HepG2 (cell line): ENCODE data around the gene GTF2A2. TPM values are rescaled to one million over a fixed set of nuclear protein-coding genes. Genes with fewer than 3 reads are reported as not detected.
A peak's percentile ranks its signal among the peaks of the same experiment; 100 is the strongest.

ENCODE experiments used
- ARHGAP35 ChIP-seq: sonication (generic); formaldehyde crosslinking; IDR thresholded peaks from 2 replicates; pipeline ENCODE4 v1.9.0; 2022; ENCODE audit warnings: mild to moderate bottlenecking, inconsistent platforms, moderate library complexity, missing genetic modification reagents, borderline replicate concordance
- ATF2 ChIP-seq: sonication (generic); formaldehyde crosslinking; IDR thresholded peaks from 2 replicates; pipeline ENCODE4 v1.4.0; 2020; ENCODE audit warnings: missing genetic modification reagents
- BCLAF1 ChIP-seq: fragments of 450-650 bp; IDR thresholded peaks from 2 replicates; pipeline ENCODE4 v1.6.1; 2017; ENCODE audit warnings: mild to moderate bottlenecking
- CCDC6 ChIP-seq: sonication (generic); formaldehyde crosslinking; IDR thresholded peaks from 2 replicates; pipeline ENCODE4 v1.8.1; 2022; ENCODE audit warnings: mild to moderate bottlenecking, missing genetic modification reagents, moderate library complexity
- DMTF1 ChIP-seq: sonication (generic); formaldehyde crosslinking; IDR thresholded peaks from 2 replicates; pipeline ENCODE4 v1.4.0; 2020; ENCODE audit warnings: mild to moderate bottlenecking, missing genetic modification reagents
- HDAC2 ChIP-seq: sonication (generic); formaldehyde crosslinking; IDR thresholded peaks from 2 replicates; pipeline ENCODE4 v1.4.0; 2020; ENCODE audit warnings: missing genetic modification reagents
- HNF4A ChIP-seq: sonication (generic); formaldehyde crosslinking; IDR thresholded peaks from 2 replicates; pipeline ENCODE4 v1.4.0; 2020; ENCODE audit warnings: missing genetic modification reagents
- IKZF1 ChIP-seq: fragments of 450-650 bp; IDR thresholded peaks from 2 replicates; pipeline ENCODE4 v1.7.1; 2016
- KMT2A ChIP-seq: sonication (generic); formaldehyde crosslinking; IDR thresholded peaks from 2 replicates; pipeline ENCODE4 v1.4.0; 2020; ENCODE audit warnings: missing genetic modification reagents
- MEIS2 ChIP-seq: sonication (generic); formaldehyde crosslinking; IDR thresholded peaks from 2 replicates; pipeline ENCODE4 v1.9.0; 2021; ENCODE audit warnings: mild to moderate bottlenecking, missing genetic modification reagents
- NR1H2 ChIP-seq: sonication (generic); formaldehyde crosslinking; IDR thresholded peaks from 2 replicates; pipeline ENCODE4 v1.8.1; 2022; ENCODE audit warnings: low read depth, missing genetic modification reagents, borderline replicate concordance
- POLR2A ChIP-seq, 2 experiments: IDR thresholded peaks; 2 replicates each; pipeline ENCODE4 v1.6.1; 2011; ENCODE audit warnings: low read depth in 2 of 2, low read length in 2 of 2, mild to moderate bottlenecking in 1 of 2, moderate library complexity in 1 of 2; ENCODE audit not compliant: insufficient read depth in 1 of 2
- ZBTB21 ChIP-seq: sonication (generic); formaldehyde crosslinking; IDR thresholded peaks from 2 replicates; pipeline ENCODE4 v1.4.0; 2020; ENCODE audit warnings: missing genetic modification reagents
- ZBTB4 ChIP-seq: sonication (generic); formaldehyde crosslinking; IDR thresholded peaks from 2 replicates; pipeline ENCODE4 v1.4.0; 2020; ENCODE audit warnings: missing genetic modification reagents, mild to moderate bottlenecking, borderline replicate concordance
- ZFP41 ChIP-seq: sonication (generic); formaldehyde crosslinking; IDR thresholded peaks from 2 replicates; pipeline ENCODE4 v1.4.0; 2020; ENCODE audit warnings: mild to moderate bottlenecking, missing genetic modification reagents, borderline replicate concordance
- ZMAT3 ChIP-seq: sonication (generic); formaldehyde crosslinking; conservative IDR thresholded peaks from 2 replicates; pipeline ENCODE4 v1.7.0; 2021; ENCODE audit warnings: missing genetic modification reagents
- ZNF224 ChIP-seq: sonication (generic); formaldehyde crosslinking; IDR thresholded peaks from 2 replicates; pipeline ENCODE4 v1.5.0; 2020; ENCODE audit warnings: mild to moderate bottlenecking, missing genetic modification reagents
- ZNF512 ChIP-seq: sonication (generic); formaldehyde crosslinking; IDR thresholded peaks from 2 replicates; pipeline ENCODE4 v1.4.0; 2020; ENCODE audit warnings: mild to moderate bottlenecking, missing genetic modification reagents
- polyA plus RNA-seq, 8 experiments: library from polyadenylated mRNA; depleted of rRNA in 3 of 8; stranded (reverse) in 7 of 8; unstranded in 1 of 8; fragments of >200 nt; fragmentation: Illumina TruSeq in 4 of 8; extraction: Trizol in 4 of 8; gene quantifications; 2 replicates each; pipeline versions ENCODE4 v1.2.1 to v1.2.3, GENCODE V29; 2011 to 2016; ENCODE audit warnings: low read depth in 4 of 8, missing spikeins in 1 of 8, mixed read lengths in 1 of 8; ENCODE audit not compliant: insufficient read depth in 1 of 8
- total RNA-seq, 5 experiments: library from RNA; depleted of rRNA; stranded (reverse); fragments of >200 nt; fragmentation: Illumina TruSeq; extraction: Trizol; gene quantifications; 2 replicates each; pipeline ENCODE4 v1.2.3, GENCODE V29; 2016; ENCODE audit warnings: low read depth in 1 of 5

Gene GTF2A2
- total and polyA plus RNA-seq, 2 of the 13 experiments (the other 11 are each of a cell fraction or from before 2014, with no cell fraction given) = 24.4 to 106 TPM

- TF ChIP-seq ATF2 (CRISPR knock-in tag) = peak; percentile 42; the same call in 1 of the 2 replicates
- peak; percentile 67; the same call in 1 of the 2 replicates for TF ChIP-seq ZMAT3 (CRISPR knock-in tag)
- no peak for TF ChIP-seq ZNF512
- TF ChIP-seq IKZF1 = no peak
- no peak for TF ChIP-seq ZFP41 (CRISPR knock-in tag)
- TF ChIP-seq KMT2A (CRISPR knock-in tag) = peak; percentile 98
- no peak for TF ChIP-seq HNF4A (CRISPR knock-in tag)
- TF ChIP-seq HDAC2 = peak; percentile 42; the same call in 1 of the 2 replicates
- peak; percentile 61; the same call in 1 of the 2 replicates for TF ChIP-seq MEIS2
- TF ChIP-seq ZNF224 = 0 out of 2 replicates have a peak, but pooled peaks have one; percentile 72
- peak; percentile 44; the same call in 1 of the 2 replicates for TF ChIP-seq CCDC6 (CRISPR knock-in tag)
- TF ChIP-seq BCLAF1 = no peak
- TF ChIP-seq ZBTB21 (CRISPR knock-in tag) = no peak
- TF ChIP-seq DMTF1 (CRISPR knock-in tag) = no peak
- TF ChIP-seq ARHGAP35 (CRISPR knock-in tag) = peak; percentile 65; the same call in 1 of the 2 replicates
- TF ChIP-seq POLR2A (IDR thresholded peaks at IDR 0.05; ENCODE audit: insufficient read depth in 1 of 2, low read depth in 2 of 2, low read length in 2 of 2) = peak; percentile 83 to 85
- no peak for TF ChIP-seq ZBTB4 (CRISPR knock-in tag)
- peak; percentile 79; the same call in 1 of the 2 replicates for TF ChIP-seq NR1H2
Measured at GRCh38 chr15:59656897-59657634, at the start of gene GTF2A2 (continued).
